ENCODE measurements around the gene IQSEC1. TPM values are rescaled to one million over a fixed set of nuclear protein-coding genes. Genes with fewer than 3 reads are reported as not detected.

The IQSEC1 gene
- total and polyA plus RNA-seq, 2 experiments from 2014 or later = 8.0 to 51.9 TPM

DNA sequence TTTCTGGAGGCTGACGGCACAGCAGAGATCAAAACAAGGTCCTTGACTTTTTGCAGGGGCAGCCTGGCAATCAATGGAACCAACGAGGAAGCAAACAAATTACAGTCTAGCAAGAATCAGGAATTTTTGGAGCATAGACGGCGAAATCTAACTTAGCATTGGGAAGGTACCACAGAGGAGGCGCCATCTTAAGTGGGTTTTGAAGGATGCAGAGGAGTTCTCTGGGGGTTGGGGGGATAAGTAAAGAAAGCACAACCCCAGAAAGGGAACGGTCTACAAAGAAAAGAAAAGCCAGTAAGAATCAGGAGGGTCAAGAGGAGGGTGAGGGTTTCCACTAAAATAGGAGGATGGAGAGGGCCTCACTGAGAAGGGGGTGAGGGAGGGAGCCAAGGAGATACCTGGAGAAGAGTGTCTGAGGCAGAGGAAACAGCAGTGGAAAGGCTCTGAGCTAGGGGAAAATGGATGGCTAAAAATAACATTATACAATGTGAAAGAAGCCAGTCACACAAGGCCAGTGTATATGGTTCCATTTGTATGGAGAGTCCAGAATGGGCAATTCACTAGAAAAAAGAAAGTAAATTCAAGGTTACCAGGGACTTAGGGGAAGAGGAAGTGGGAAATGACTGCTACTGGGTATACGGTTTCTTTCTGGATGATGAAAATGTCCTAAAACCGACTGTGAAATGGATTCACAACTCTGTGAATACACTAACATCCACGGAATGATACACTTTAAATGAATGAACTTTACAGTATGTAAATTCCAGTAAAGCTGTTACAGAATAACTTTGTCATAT lies 25.2 kb upstream of the IQSEC1 start:
- TF ChIP-seq STAT1 (IDR thresholded peaks at IDR 0.05; ENCODE audit: unreplicated experiment) = no peak
- TF ChIP-seq, protein P1, sequence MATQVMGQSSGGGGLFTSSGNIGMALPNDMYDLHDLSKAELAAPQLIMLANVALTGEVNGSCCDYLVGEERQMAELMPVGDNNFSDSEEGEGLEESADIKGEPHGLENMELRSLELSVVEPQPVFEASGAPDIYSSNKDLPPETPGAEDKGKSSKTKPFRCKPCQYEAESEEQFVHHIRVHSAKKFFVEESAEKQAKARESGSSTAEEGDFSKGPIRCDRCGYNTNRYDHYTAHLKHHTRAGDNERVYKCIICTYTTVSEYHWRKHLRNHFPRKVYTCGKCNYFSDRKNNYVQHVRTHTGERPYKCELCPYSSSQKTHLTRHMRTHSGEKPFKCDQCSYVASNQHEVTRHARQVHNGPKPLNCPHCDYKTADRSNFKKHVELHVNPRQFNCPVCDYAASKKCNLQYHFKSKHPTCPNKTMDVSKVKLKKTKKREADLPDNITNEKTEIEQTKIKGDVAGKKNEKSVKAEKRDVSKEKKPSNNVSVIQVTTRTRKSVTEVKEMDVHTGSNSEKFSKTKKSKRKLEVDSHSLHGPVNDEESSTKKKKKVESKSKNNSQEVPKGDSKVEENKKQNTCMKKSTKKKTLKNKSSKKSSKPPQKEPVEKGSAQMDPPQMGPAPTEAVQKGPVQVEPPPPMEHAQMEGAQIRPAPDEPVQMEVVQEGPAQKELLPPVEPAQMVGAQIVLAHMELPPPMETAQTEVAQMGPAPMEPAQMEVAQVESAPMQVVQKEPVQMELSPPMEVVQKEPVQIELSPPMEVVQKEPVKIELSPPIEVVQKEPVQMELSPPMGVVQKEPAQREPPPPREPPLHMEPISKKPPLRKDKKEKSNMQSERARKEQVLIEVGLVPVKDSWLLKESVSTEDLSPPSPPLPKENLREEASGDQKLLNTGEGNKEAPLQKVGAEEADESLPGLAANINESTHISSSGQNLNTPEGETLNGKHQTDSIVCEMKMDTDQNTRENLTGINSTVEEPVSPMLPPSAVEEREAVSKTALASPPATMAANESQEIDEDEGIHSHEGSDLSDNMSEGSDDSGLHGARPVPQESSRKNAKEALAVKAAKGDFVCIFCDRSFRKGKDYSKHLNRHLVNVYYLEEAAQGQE (IDR thresholded peaks at IDR 0.05; ENCODE audit: unreplicated experiment) = no peak
- no peak for TF ChIP-seq JUNB (IDR thresholded peaks at IDR 0.05; ENCODE audit: unreplicated experiment)
- TF ChIP-seq NANOG (IDR thresholded peaks at IDR 0.05; ENCODE audit: borderline replicate concordance) = no peak
- no peak for TF ChIP-seq ZNF331 (CRISPR knock-in tag; IDR thresholded peaks at IDR 0.05; ENCODE audit: low read depth)
- TF ChIP-seq CREB1 (CRISPR knock-in tag; IDR thresholded peaks at IDR 0.05; ENCODE audit: low read depth) = no peak
- no peak for TF ChIP-seq CTCF (conservative IDR thresholded peaks at IDR 0.05; ENCODE audit: low read depth in 2 of 2)
- no peak for TF ChIP-seq ETS1 (IDR thresholded peaks at IDR 0.05)
- TF ChIP-seq EZH2phosphoT487 (IDR thresholded peaks at IDR 0.05; ENCODE audit: unreplicated experiment) = no peak
- TF ChIP-seq POLR2AphosphoS5 (IDR thresholded peaks at IDR 0.05; ENCODE audit: low read depth) = no peak
- TF ChIP-seq, protein P2, sequence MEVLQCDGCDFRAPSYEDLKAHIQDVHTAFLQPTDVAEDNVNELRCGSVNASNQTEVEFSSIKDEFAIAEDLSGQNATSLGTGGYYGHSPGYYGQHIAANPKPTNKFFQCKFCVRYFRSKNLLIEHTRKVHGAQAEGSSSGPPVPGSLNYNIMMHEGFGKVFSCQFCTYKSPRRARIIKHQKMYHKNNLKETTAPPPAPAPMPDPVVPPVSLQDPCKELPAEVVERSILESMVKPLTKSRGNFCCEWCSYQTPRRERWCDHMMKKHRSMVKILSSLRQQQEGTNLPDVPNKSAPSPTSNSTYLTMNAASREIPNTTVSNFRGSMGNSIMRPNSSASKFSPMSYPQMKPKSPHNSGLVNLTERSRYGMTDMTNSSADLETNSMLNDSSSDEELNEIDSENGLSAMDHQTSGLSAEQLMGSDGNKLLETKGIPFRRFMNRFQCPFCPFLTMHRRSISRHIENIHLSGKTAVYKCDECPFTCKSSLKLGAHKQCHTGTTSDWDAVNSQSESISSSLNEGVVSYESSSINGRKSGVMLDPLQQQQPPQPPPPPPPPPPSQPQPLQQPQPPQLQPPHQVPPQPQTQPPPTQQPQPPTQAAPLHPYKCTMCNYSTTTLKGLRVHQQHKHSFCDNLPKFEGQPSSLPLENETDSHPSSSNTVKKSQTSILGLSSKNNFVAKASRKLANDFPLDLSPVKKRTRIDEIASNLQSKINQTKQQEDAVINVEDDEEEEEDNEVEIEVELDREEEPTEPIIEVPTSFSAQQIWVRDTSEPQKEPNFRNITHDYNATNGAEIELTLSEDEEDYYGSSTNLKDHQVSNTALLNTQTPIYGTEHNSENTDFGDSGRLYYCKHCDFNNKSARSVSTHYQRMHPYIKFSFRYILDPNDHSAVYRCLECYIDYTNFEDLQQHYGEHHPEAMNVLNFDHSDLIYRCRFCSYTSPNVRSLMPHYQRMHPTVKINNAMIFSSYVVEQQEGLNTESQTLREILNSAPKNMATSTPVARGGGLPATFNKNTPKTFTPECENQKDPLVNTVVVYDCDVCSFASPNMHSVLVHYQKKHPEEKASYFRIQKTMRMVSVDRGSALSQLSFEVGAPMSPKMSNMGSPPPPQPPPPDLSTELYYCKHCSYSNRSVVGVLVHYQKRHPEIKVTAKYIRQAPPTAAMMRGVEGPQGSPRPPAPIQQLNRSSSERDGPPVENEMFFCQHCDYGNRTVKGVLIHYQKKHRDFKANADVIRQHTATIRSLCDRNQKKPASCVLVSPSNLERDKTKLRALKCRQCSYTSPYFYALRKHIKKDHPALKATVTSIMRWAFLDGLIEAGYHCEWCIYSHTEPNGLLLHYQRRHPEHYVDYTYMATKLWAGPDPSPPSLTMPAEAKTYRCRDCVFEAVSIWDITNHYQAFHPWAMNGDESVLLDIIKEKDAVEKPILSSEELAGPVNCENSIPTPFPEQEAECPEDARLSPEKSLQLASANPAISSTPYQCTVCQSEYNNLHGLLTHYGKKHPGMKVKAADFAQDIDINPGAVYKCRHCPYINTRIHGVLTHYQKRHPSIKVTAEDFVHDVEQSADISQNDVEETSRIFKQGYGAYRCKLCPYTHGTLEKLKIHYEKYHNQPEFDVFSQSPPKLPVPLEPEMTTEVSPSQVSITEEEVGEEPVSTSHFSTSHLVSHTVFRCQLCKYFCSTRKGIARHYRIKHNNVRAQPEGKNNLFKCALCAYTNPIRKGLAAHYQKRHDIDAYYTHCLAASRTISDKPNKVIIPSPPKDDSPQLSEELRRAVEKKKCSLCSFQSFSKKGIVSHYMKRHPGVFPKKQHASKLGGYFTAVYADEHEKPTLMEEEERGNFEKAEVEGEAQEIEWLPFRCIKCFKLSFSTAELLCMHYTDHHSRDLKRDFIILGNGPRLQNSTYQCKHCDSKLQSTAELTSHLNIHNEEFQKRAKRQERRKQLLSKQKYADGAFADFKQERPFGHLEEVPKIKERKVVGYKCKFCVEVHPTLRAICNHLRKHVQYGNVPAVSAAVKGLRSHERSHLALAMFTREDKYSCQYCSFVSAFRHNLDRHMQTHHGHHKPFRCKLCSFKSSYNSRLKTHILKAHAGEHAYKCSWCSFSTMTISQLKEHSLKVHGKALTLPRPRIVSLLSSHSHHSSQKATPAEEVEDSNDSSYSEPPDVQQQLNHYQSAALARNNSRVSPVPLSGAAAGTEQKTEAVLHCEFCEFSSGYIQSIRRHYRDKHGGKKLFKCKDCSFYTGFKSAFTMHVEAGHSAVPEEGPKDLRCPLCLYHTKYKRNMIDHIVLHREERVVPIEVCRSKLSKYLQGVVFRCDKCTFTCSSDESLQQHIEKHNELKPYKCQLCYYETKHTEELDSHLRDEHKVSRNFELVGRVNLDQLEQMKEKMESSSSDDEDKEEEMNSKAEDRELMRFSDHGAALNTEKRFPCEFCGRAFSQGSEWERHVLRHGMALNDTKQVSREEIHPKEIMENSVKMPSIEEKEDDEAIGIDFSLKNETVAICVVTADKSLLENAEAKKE (CRISPR knock-in tag; IDR thresholded peaks at IDR 0.05) = no peak
- no peak for TF ChIP-seq EZH2 (IDR thresholded peaks at IDR 0.05; ENCODE audit: low read depth, unreplicated experiment)
- TF ChIP-seq ZNF114 (CRISPR knock-in tag; IDR thresholded peaks at IDR 0.05) = no peak
- Histone ChIP-seq H3K4me3 (no peak overlapping the region), H3K36me3 (ENCODE audit: insufficient read depth) (no peaks in the 10 kb centered on the region), H3K27me3 (ENCODE audit: insufficient read depth) (no peaks in the 10 kb centered on the region), H3K4me1 (ENCODE audit: insufficient read depth) (no peaks in the 10 kb centered on the region), H2AFZ (no peak overlapping the region), H4K20me1 (replicated peaks; ENCODE audit: insufficient read depth) (no peaks in the 10 kb centered on the region; the same call in 1 of the 2 replicates), H3K79me2 (replicated peaks; ENCODE audit: insufficient read depth) (no peaks in the 10 kb centered on the region), H3K4me2 (no peak overlapping the region), H3K27ac (ENCODE audit: low read depth) (no peak overlapping the region), H3F3A (replicated peaks; ENCODE audit: low read depth) (no peaks in the 10 kb centered on the region), H3K9me2 (ENCODE audit: insufficient read depth) (no peaks in the 10 kb centered on the region)
- no peak overlapping the region for H3K4me3 Mint-ChIP-seq
- H3K27me3 Mint-ChIP-seq (ENCODE audit: insufficient read depth, low read depth, poor library complexity) = peaks cover 5% of the 10 kb centered on the region
- no peak for ATAC-seq
- H3K27ac Mint-ChIP-seq = no peak overlapping the region
- H3K9me3 Mint-ChIP-seq = no peaks in the 10 kb centered on the region
- peaks cover 10% of the 10 kb centered on the region for H3K4me1 Mint-ChIP-seq
- no peaks in the 10 kb centered on the region for H3K36me3 Mint-ChIP-seq (ENCODE audit: low read depth)
- no peak for DNase-seq (ENCODE audit: low spot score)
